GM21447 (cell line): ENCODE data around the gene P2RX3.
"Not testable (repeated sequence)": the region's sequence is repeated elsewhere in the genome, so short reads cannot be mapped to it uniquely, and the experiment has no call there.

Experiments
- ATAC-seq: cut with Tn5 transposase; IDR thresholded peaks from one replicate; pipeline ENCODE4 v1.9.1; 2021; ENCODE audit not compliant: unreplicated experiment

Gene P2RX3

DNA sequence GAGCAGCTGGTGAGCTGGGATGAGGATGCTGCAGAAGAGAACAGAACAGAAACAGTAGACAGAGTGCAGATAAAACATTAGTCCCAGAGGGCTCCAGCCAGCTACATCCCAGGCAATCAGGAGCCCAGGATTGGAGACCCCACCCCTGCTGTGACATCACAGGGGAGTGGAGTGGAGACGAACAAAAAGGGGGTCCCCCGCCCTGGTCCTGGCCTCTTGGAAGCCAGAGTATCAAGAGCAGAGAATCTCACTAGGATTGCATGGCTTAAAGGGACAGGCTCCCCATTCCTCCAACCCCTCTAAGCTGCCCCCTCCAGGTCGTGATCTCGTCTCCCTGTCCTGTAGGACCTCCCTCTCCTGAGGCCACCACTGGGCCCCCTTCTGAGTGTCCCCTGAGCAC, at the start of gene P2RX3:
P2RX3 (plus strand) TSS at position 211 of the 400 bp plus-strand sequence. CDS start 199 bp downstream, outside the sequence.
- no peak for ATAC-seq

DNA sequence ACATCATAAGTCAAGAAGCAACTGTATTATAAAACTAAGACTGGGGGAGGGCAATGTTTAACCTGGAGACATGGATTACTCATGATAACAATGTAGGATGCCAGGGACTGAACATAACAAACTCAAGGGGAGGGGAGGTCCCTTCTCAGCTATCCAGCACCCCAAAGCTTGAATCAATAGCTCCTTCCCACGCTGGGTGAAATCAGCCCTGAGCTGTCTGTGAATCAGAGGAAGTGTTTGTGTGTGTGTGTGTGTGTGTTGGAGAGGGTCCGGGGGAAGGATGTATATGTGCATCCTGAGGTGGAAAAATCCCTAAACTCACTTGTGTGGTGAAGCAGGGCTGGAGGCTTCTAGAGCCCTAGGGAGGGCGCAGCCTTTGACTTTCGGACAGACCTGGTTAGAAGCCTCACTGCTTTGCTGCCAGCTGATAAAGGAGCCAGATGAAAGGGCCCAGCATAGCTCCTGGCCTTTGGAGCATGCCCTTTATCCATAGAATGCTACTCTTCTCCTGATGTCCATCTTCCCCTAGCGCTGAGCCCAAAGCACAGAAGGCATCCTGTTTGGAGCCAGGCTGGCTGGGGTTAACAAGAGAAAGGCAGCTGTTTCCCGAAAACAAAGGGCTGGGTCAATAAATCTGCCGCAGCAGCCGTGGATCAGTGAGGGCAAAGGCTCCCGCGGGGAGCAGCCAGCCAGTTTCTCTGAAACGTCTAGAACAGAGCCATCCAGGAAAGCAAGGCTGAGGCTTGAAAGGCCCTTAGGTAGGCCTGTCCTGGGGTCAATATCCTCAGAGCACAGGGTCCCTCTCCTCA, 49.2 kb upstream of the P2RX3 start:
- ATAC-seq, result no peak

DNA sequence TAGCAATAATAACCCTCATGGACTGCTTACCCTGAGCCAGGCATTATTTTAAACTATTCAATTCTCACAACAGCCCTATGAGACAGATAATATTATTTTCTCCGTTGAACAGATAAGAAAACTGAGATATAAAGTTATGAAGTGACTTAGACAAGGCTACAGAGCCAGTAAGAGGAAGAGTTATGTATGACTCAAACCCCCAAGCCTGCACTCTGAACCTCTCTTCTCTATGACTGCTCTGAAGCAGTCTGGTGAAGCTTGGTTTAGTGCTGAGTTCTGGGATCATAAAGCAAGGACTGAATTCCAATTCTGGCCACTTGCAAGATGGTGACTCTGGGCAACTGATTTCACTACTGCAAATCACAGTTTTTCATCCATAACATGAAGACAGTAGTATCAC, 47.9 kb upstream of the P2RX3 start:
- no peak for ATAC-seq

DNA sequence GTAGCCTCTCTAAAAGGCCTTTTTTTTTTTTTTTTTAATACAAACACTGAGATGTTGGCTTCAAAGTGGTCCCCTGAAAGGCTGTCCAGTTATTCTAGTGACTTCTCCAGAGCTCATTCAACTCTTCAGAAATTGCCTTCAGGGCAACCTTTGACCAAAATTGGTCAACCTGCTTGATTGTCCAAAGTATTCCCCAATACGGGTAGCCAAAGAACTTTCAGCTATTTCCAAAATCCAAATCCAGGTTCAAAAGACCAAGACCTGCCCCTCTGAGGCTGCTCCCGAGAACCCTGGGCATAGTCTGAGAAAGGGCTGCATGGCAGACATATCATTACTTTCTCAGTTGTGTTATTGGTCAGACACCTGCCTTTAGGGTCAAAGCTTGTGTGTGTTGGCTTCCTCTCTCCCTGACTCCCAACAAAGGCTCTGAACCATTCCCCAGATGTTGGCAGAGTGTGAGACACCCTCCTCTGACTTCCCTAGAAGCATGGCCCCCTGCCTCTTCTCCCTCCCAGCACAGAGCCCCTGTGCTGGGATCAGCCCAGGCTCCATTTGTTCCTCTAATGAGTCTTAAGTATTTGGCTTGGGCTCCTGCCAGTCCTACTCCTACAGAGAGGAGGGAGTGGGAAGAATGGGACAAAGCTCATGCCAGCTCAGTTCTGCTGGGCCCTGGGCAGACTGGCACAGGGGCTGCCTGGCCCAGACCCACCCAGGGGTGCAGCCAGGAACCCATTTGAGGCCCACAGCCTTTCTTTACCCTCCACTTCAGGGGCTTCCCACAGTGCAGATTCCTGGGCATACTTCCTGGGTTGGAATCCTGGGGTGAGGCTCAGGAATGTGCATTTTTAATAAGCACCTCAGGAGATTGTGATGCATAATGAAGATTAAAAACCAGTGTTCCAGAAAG, 43.7 kb upstream of the P2RX3 start:
- no peak for ATAC-seq

DNA sequence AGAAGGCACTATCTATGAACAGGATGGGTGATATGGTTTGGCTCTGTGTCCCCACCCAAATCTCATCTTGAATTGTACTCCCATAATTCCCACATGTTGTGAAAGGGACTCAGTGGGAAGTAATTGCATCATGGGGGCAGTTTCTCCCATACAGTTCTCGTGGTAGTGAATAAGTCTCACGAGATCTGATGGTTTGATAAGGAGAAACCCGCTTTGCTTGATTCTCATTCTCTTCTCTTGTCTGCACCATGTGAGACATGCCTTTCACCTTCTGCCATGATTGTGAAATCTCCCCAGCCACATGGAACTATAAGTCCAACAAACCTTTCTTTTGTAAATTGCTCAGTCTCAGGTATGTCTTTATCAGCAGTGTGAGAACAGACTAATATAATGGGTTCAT, 41.9 kb upstream of the P2RX3 start:
- ATAC-seq, result not testable (repeated sequence)

DNA sequence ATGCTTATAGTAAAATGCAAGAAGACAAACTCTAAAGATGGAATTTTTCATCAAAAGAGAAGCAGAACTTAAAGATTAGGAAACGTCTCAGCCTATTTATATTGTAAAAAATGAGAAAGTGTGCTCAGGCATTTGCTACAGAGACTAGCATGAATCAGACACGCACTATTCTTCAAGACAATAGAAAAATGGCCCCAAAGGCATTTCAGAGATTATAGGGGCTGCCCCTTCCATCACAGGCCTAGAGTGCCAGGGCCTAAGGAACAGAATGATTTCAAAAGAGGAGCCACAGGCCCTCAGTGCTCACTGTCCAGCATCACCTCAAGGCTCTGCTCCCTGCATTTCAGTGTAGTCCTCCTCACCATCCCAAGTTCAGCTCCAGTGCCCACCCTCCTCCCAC, 40.9 kb upstream of the P2RX3 start:
- ATAC-seq, result no peak

DNA sequence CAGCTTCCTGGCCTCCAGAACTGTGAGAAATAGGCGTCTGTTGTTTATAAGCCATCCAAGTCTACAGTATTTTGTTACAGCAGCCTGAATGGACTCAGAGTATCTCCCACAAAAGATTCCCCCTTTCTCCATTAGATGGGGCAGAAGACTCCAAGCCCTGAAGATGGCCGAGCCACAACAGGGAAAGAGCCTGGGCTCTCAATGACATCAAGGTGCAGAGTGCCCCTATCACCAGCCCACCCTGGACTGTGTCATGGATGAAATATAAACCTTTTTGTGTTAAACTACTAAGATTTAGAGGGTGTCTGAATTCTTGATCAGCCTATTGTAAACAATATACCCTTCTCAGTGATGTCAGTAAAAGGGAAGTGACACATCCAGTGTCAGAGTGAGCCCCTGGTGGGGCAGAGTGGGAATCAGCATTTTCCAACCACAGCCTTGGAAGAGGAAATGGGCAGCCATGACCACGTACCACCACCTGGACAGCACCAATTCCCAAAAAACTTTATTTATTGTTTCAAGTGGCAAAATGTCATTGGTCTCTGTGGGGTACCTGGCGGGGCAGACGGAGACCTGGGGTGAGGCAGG, 38.9 kb upstream of the P2RX3 start:
- ATAC-seq, result no peak

DNA sequence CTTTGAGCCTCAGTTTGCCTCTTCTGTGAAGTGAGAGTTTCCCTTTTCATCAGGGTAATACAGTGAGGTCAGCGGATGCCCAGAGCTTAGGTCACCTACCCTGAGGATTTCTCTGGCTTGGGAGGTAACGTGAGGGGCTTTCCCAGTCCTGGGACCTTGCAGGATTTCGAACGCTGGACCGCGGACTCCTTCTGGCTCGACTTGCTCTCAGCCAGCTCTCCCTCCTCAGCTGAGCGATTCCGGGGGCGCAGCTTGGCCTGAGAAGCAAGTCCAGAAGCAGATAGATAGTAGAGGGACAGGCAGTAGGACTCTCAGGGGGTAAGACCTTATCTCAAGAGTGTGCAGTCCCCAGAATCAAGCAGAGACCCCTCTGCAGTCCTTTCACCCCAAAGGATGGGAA, 37.4 kb upstream of the P2RX3 start:
- ATAC-seq, result no peak

DNA sequence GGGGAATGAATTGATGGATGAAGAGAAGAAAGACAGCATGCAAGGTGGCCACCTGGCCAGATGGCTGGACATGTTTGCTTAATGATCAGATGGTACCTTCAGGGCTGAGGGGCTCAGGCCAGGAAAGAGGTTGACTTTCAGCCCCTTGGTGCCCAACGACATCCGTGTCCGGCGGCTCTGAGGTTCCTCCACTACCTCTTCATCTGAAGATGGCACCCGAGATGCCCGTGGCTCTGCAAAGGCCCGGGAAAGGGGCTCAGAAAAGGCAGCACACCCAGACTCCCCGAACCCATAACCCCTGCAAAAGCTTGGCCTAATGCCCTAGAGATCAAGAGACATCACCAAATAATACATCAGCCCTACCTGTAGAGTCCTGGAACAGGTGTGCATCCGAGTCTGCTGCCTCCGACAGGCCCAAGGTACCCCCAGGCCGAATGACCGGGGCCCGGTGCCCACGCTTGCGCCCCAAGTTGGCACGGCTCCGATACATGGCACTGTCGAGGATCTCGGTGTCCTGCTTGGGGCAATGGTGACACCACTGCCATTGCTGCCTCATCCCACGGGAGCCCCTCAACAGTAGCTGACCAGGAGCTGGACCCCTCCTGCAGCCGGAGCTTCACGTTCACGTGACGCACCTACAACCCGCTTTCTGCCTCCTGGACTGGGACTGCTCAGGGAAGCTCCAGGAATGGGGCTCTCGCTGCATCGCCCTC, 36.3 kb upstream of the P2RX3 start:
- ATAC-seq, result no peak

DNA sequence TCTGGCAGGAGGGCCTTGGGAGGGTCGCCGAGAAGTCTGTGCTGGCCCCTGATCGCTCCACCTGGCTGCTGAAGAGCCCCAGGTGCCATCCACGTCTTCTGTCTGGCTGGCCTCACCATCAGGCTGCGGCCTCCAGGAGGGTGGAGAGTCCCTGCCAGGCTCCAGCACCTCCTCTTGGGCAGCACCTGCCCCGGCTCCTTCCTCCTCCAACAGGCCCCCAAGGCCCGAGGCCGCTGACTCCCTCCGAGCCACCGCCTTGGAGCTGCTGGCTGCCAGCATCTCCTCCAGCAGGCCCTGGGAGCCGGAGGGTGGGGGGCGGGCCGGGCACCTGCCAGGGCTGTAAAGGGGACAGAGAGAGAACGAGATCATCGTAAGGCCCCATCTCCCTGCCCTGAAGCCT, 35.7 kb upstream of the P2RX3 start:
- ATAC-seq, result no peak

DNA sequence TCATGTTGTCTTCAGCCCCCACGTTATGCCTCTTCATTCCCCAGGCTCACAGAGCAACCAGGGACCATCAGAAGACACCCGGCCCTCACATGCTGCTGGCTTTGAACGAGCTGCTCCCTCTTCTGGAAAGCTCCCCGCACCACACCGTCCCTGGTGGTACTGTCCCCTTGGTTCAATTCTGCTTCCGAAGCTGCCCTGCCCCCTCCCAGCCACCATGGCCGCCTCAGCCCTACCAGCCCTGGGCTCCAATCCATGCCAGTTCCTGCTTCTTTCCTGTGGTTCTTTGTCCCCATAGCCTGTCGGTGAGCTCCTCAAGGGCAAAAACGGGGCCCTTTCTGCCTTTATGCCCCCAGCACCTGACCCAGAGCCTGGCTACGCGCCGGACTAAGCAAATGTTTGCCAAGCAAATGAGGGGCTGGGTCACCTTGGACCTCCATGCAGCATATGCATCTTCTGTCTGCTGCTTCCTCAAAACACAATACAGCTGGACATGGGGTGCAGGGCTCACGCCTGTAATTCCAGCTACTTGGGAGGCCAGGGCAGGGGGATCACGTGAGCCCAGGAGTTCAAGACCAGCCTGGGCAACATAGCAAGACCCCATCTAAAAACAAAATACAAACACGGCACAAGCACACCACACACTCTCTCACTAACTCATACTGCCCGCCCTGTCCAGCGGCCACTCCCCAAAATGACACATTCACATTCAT, 34.7 kb upstream of the P2RX3 start:
- ATAC-seq, result no peak

DNA sequence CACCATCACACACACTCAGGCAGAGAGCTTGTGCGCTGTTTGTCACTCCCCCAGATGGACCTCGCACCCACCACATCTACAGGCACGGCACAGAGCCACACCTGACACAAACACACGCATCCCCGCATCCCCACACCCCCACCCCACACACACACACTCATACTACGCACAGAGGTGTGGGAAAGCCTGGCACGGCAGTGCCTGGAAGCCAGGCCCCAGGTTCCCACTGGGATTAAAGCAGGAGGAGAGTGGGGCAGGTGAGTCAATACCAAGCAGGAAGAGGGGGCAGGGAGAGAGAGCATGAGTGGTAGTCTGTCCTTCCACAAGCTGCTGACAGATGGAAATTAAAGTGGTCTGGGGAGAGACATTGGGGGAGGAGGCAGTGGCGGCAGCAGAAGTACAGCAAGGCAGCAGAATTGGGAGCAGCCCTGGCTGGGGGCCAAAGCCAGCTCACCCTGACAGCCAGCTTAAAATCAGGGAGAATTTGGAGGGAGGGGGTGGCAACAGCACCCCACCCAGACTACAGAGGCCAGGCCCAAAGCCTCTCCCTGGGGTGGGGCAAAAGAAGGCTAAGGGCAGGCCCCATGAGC, 34.1 kb upstream of the P2RX3 start:
- ATAC-seq, result no peak

DNA sequence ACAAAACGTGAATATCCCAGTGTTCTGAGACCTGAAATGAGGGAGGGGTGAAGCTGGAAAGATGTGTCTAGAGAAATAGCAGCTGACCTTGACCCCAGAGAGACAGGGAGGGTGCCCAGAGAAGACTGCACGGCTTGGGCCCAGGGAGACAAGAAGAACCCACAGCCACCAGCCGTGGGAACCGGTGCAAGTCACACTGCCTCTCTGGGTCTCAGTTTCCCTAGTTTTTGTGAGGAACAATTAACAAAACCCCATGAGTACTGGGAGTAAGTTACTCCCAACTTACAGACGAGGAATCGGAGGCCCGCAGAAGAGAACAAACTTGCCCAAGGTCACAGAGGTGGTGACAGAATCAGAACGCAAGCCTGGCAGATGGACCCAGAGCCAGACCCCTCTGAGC, 32.6 kb upstream of the P2RX3 start:
- ATAC-seq, result no peak

DNA sequence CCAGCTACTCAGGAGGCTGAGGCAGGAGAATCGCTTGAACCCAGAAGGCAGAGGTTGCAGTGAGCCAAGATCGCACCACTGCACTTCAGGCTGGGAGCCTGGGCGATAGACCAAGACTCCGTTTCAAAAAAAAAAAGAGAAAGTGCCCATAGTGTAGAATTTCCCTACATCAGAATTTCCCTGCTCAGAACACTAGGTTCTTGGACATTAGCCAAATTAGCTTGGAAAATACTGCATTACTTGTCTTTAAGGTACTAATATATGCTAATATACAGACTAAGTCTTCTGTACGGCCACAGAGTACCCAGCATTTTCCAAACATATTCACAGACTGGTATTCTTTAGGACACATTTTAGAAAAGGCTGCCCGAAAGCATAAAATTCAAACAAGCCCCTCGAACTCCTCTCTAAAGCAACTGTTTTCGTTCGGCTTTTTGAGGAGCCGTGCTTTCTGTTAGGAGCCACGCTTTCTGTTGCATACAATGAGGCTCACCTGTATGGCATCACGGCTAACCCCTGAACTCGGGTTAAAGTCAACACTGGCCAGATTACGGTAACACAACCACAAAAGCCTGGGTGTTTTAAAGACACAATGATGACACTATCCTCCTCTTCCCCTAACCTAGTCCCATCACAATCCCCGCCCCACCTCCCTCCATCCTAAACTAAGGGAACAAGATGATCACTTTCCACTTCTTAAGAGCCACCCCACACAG, 31.8 kb upstream of the P2RX3 start:
- ATAC-seq, result no peak

DNA sequence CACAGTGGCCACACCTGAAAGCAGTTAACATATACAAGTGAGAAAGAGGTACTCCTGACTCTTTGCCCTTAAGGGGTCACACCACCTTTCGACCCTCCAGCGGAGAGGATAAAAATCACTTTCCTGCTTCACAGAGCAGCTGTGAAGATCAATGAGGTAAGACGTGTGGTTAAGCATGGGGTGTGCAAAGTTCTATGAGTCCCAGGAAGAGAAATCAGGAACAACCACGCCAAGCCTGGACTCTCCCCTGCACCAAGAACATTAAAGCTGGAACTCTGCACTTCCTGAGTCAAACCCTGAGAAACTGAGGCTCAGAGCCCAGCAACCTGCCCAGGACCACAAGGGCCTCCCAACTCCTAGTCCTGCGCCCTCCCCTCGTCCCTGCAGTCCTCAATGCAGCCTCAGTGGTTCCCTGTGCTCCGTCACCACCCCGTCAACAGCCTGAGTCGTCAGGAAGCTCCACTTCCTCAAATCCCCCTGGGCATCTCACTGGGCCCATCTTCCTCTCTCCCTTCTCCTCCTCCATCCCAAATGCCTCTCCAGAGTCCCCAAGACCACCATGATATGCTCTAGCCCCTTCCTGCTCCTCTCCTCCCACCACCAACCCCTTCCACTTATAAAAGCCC, 31.1 kb upstream of the P2RX3 start:
- ATAC-seq, result no peak

DNA sequence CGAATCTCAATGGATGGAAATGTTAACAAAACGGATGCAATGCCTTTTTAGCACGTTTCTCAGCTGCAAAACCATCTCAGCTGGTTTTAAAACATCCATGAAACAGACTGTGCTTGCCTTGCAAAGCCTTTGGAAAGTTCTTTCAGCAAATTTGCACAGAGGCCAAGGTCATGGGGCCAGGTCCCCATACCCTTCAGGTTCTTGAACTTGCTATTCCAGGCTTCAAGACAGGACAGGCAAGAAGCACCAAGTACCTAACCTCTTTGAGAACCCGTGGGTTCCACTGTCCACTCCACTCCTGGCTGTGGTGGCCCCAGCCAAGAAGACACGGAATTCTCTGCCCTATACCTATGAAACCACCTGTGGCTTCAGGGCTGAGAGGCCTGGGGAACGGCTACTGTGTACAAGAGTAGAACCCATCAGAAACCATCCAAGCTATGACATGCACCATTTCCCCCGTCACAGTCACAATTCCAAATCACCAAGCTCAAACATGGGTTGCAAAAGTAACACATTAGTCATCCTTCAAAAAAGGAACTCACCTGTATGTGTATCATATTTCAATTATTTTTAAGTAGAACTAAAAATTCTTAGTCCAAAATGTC, 30.4 kb upstream of the P2RX3 start:
- no peak for ATAC-seq

DNA sequence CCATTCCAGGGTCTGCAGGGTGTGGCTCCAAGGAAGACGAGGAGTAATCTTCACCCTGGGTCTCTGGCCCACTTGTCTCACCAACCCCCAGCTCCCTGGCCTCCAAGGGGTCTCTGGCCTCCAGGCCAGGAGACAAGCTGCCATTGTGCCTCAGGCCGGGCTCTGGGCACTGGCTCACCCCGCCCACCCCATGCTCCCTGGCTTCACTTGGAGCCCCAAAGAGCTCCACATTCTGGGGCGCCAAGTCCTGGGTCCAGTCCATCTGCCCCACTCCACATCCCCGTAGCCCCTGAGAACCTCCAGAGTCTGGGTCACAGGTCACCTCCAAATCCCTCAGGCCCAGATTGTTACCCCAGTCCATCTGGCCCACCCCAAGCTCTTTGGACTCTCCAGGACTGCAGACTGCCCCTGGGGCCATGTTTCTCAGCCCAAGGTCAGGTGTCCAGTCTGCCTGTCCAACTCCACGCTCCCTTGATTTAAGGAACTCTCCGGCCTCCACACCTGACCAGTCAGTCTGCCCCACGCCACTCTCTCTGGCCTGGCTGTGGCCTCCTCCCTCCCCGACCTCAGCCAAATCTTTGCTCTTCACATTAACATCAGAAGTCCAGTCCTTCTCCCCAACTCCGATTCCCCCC, 29.6 kb upstream of the P2RX3 start:
- ATAC-seq, result no peak
